Mammary epithelial cell (primary cell): Measurements from ENCODE around the gene ZKSCAN8.
"Not testable (repeated sequence)": the region's sequence is repeated elsewhere in the genome, so short reads cannot be mapped to it uniquely, and the experiment has no call there.

Source experiments
- EZH2 ChIP-seq: IDR thresholded peaks from 2 replicates; pipeline ENCODE4 v1.6.1; 2012; ENCODE audit warnings: low read length, inconsistent platforms, borderline replicate concordance
- TF ChIP-seq, protein P1 (sequence below), 2 donors: IDR thresholded peaks in 1 of 2; conservative IDR thresholded peaks in 1 of 2; 2 replicates each; pipeline ENCODE4 v1.5.1; 2011 to 2012; ENCODE audit warnings: inconsistent platforms in 2 of 2, low read length in 2 of 2, mild to moderate bottlenecking in 2 of 2, control low read depth in 1 of 2, low read depth in 1 of 2; ENCODE audit not compliant: insufficient read depth in 1 of 2; ENCODE audit errors: extremely low read depth in 1 of 2

DNA sequence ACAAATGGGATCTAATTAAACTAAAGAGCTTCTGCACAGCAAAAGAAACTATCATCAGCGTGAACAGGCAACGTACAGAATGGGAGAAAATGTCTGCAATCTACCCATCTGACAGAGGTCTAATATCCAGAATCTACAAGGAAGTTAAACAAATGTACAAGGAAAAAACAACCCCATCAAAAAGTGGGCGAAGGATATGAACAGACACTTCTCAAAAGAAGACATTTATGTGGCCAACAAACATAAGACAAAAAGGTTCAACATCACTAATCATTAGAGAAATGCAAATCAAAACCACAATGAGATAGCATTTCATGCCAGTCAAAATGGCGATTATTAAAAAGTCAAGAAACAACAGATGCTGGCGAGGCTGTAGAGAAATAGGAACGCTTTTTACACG is 39.5 kb upstream of the ZKSCAN8 start:
- TF ChIP-seq, protein P1, sequence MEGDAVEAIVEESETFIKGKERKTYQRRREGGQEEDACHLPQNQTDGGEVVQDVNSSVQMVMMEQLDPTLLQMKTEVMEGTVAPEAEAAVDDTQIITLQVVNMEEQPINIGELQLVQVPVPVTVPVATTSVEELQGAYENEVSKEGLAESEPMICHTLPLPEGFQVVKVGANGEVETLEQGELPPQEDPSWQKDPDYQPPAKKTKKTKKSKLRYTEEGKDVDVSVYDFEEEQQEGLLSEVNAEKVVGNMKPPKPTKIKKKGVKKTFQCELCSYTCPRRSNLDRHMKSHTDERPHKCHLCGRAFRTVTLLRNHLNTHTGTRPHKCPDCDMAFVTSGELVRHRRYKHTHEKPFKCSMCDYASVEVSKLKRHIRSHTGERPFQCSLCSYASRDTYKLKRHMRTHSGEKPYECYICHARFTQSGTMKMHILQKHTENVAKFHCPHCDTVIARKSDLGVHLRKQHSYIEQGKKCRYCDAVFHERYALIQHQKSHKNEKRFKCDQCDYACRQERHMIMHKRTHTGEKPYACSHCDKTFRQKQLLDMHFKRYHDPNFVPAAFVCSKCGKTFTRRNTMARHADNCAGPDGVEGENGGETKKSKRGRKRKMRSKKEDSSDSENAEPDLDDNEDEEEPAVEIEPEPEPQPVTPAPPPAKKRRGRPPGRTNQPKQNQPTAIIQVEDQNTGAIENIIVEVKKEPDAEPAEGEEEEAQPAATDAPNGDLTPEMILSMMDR (conservative IDR thresholded peaks at IDR 0.05 in 1 of 2, IDR thresholded peaks at IDR 0.05 in 1 of 2; ENCODE audit: extremely low read depth in 1 of 2, insufficient read depth in 1 of 2, low read depth in 1 of 2, low read length in 2 of 2) = not testable (repeated sequence)
- not testable (repeated sequence) for TF ChIP-seq EZH2
